DMS79 treated with DMSO at 0.1 percent for 48 hours (cell line): Measurements from ENCODE around the gene UBTD1.
"Not testable (repeated sequence)": the region's sequence is repeated elsewhere in the genome, so short reads cannot be mapped to it uniquely, and the experiment has no call there.

Source experiments
- DNase-seq: peaks from one replicate; lab custom pipeline; 2025; lab: John Stamatoyannopoulos, UW

UBTD1 gene

GRCh38 chr10:97563337-97563736, 64.6 kb downstream of the UBTD1 start:
- DNase-seq, result no peak

- DNase-seq, result no peak
Observed at GRCh38 chr10:97564776-97565175, 66.1 kb downstream of the UBTD1 start.

- no peak for DNase-seq
Observed at GRCh38 chr10:97566336-97566996, 67.7 kb downstream of the UBTD1 start.

GRCh38 chr10:97567891-97568290, 69.2 kb downstream of the UBTD1 start:
- no peak for DNase-seq

GRCh38 chr10:97570146-97570788, 71.5 kb downstream of the UBTD1 start:
- no peak for DNase-seq

- no peak for DNase-seq
Observed at GRCh38 chr10:97570789-97571471, 72.2 kb downstream of the UBTD1 start.

GRCh38 chr10:97571622-97572021, 72.9 kb downstream of the UBTD1 start:
- no peak for DNase-seq

- peak; percentile 5 for DNase-seq
Observed at GRCh38 chr10:97572214-97572989, 73.7 kb downstream of the UBTD1 start, which contains the start of gene ANKRD2. Gene ANKRD2, plus strand, starts transcription at chr10:97572779. Its CDS starts 10 bp downstream, at chr10:97572789.

GRCh38 chr10:97573021-97573420, 74.3 kb downstream of the UBTD1 start:
- no peak for DNase-seq

GRCh38 chr10:97573672-97574071, 74.9 kb downstream of the UBTD1 start:
- no peak for DNase-seq

GRCh38 chr10:97574374-97575126, 75.8 kb downstream of the UBTD1 start:
- DNase-seq, result peak; percentile 26

GRCh38 chr10:97575127-97575668, 76.5 kb downstream of the UBTD1 start:
- DNase-seq, result no peak

- not testable (repeated sequence) for DNase-seq
Observed at GRCh38 chr10:97576487-97576886, 77.8 kb downstream of the UBTD1 start.

- no peak for DNase-seq
Observed at GRCh38 chr10:97577701-97578100, 79.0 kb downstream of the UBTD1 start.

GRCh38 chr10:97578171-97578844, 79.6 kb downstream of the UBTD1 start:
- DNase-seq, result no peak

GRCh38 chr10:97580421-97581367, 82.0 kb downstream of the UBTD1 start:
- DNase-seq, result no peak

- no peak for DNase-seq
Observed at GRCh38 chr10:97582169-97582568, 83.4 kb downstream of the UBTD1 start.

- no peak for DNase-seq
Observed at GRCh38 chr10:97583476-97583875, 84.8 kb downstream of the UBTD1 start.

- DNase-seq, result no peak
Observed at GRCh38 chr10:97584060-97584797, 85.5 kb downstream of the UBTD1 start, which contains the start of gene HOGA1. Gene HOGA1, plus strand, starts transcription at chr10:97584389. Its CDS starts 315 bp downstream, at chr10:97584704.
